IMR-90 (cell line): Measurements from ENCODE around the gene MAGI2. TPM values are rescaled to one million over a fixed set of nuclear protein-coding genes. Genes with fewer than 3 reads are reported as not detected.

Source experiments
- ATAC-seq: fragments of 200-7000 bp; cut with Tn5 transposase; 2 replicates; pipeline ENCODE4 v1.9.1; 2020; ENCODE audit warnings: low read depth, mild to moderate bottlenecking, moderate library complexity
- BruUV-seq: library from RNA; stranded (reverse); fragments of 400-500 nt; replicated peaks from 2 replicates; lab custom pipeline; 2021; lab: Mats Ljungman, UMichigan
- CTCF ChIA-PET: fragments of 300-600 bp; formaldehyde crosslinking; extraction: SDS; loops from one replicate; lab custom pipeline; 2021; ENCODE audit warnings: antibody characterized with exemption; lab: Yijun Ruan, JAX
- POLR2A ChIA-PET: fragments of 300-600 bp; sonication (Branson Sonifier 250); formaldehyde crosslinking; loops from one replicate; lab custom pipeline; 2022; ENCODE audit warnings: antibody characterized with exemption; ENCODE audit not compliant: unreplicated experiment; lab: Charles Lee
- DNase-seq: peaks from one replicate; pipeline ENCODE4 v3.0.0; 2013
- H2AFZ ChIP-seq: replicated peaks from 2 replicates; pipeline ENCODE3; 2013; ENCODE audit warnings: low read length, mild to moderate bottlenecking; ENCODE audit not compliant: poor library complexity
- H2AK5ac ChIP-seq: 2 replicates; pipeline ENCODE4 v1.6.1; 2013; ENCODE audit warnings: low read depth, low read length, inconsistent platforms
- H2AK9ac ChIP-seq: replicated peaks from 2 replicates; pipeline ENCODE3; 2013; ENCODE audit warnings: mild to moderate bottlenecking, low read depth, low read length, moderate library complexity; ENCODE audit not compliant: poor library complexity
- H2BK120ac ChIP-seq: 2 replicates; pipeline ENCODE4 v1.6.1; 2013; ENCODE audit warnings: low read depth, low read length, inconsistent platforms
- H2BK15ac ChIP-seq: 3 replicates; pipeline ENCODE4 v1.6.1; 2013; ENCODE audit warnings: low read depth, low read length, inconsistent platforms
- H2BK20ac ChIP-seq: 2 replicates; pipeline ENCODE4 v1.6.1; 2013; ENCODE audit warnings: low read depth, mild to moderate bottlenecking, inconsistent platforms, low read length, moderate library complexity
- H2BK5ac ChIP-seq: 2 replicates; pipeline ENCODE4 v1.6.1; 2013; ENCODE audit warnings: mild to moderate bottlenecking, low read depth, low read length, inconsistent platforms; ENCODE audit not compliant: poor library complexity, severe bottlenecking
- H3K14ac ChIP-seq: replicated peaks from 2 replicates; pipeline ENCODE4 v1.6.1; 2013; ENCODE audit warnings: low read depth, low read length, inconsistent platforms
- H3K18ac ChIP-seq: 2 replicates; pipeline ENCODE4 v1.6.1; 2013; ENCODE audit warnings: low read depth, low read length, control low read depth
- H3K23ac ChIP-seq: 2 replicates; pipeline ENCODE4 v1.6.1; 2013; ENCODE audit warnings: low read depth, low read length, inconsistent platforms
- H3K27ac ChIP-seq: 2 replicates; pipeline ENCODE4 v1.5.1; 2013; ENCODE audit warnings: mild to moderate bottlenecking, control low read depth, low read length; ENCODE audit not compliant: insufficient read depth
- H3K27me3 ChIP-seq: 2 replicates; pipeline ENCODE4 v1.6.1; 2013; ENCODE audit warnings: low read length; ENCODE audit not compliant: control insufficient read depth, insufficient read depth
- H3K36me3 ChIP-seq: 2 replicates; pipeline ENCODE4 v1.6.1; 2013; ENCODE audit warnings: low read length, mixed read lengths; ENCODE audit not compliant: control insufficient read depth, insufficient read depth
- H3K4ac ChIP-seq: 2 replicates; pipeline ENCODE4 v1.6.1; 2013; ENCODE audit warnings: low read depth, low read length, inconsistent platforms
- H3K4me1 ChIP-seq: 2 replicates; pipeline ENCODE4 v1.6.1; 2013; ENCODE audit warnings: low read length, mixed read lengths; ENCODE audit not compliant: control insufficient read depth, insufficient read depth
- H3K4me2 ChIP-seq: 2 replicates; pipeline ENCODE4 v1.6.1; 2013; ENCODE audit warnings: low read depth, mild to moderate bottlenecking, control low read depth, low read length, moderate library complexity
- H3K4me3 ChIP-seq: 2 replicates; pipeline ENCODE4 v1.5.1; 2013; ENCODE audit warnings: low read depth, mild to moderate bottlenecking, control low read depth, low read length, moderate library complexity; ENCODE audit not compliant: insufficient read depth
- H3K56ac ChIP-seq: 2 replicates; pipeline ENCODE4 v1.6.1; 2013; ENCODE audit warnings: low read length, inconsistent platforms; ENCODE audit not compliant: insufficient read depth; ENCODE audit errors: extremely low read depth
- H3K79me1 ChIP-seq, 2 experiments: 2 replicates each; pipeline ENCODE4 v1.6.1; 2013; ENCODE audit warnings: low read length in 2 of 2, inconsistent platforms in 1 of 2, low read depth in 1 of 2
- H3K9ac ChIP-seq: 2 replicates; pipeline ENCODE4 v1.6.1; 2013; ENCODE audit warnings: low read depth, low read length, control low read depth
- H3K9me1 ChIP-seq: 2 replicates; pipeline ENCODE4 v1.6.1; 2013; ENCODE audit warnings: low read length, inconsistent platforms; ENCODE audit not compliant: insufficient read depth
- H3K9me3 ChIP-seq: 2 replicates; pipeline ENCODE4 v1.6.1; 2013; ENCODE audit warnings: low read length; ENCODE audit not compliant: control insufficient read depth, insufficient read depth
- H4K20me1 ChIP-seq: 2 replicates; pipeline ENCODE4 v1.6.1; 2013; ENCODE audit warnings: low read length, inconsistent platforms; ENCODE audit not compliant: insufficient read depth
- H4K5ac ChIP-seq: 2 replicates; pipeline ENCODE4 v1.6.1; 2013; ENCODE audit warnings: mild to moderate bottlenecking, low read depth, low read length, control low read depth
- H4K8ac ChIP-seq, 2 experiments: 2 replicates each; pipeline ENCODE4 v1.6.1; 2013; ENCODE audit warnings: low read depth in 2 of 2, low read length in 2 of 2, control low read depth in 1 of 2, inconsistent platforms in 1 of 2
- H4K91ac ChIP-seq: 2 replicates; pipeline ENCODE4 v1.6.1; 2013; ENCODE audit warnings: low read depth, low read length, inconsistent platforms; ENCODE audit not compliant: insufficient read depth
- BHLHE40 ChIP-seq: fragments of 150-350 bp; IDR thresholded peaks from 2 replicates; pipeline ENCODE4 v1.6.1; 2016; ENCODE audit warnings: mild to moderate bottlenecking, low read depth, low read length
- CEBPB ChIP-seq: IDR thresholded peaks from 2 replicates; pipeline ENCODE4 v1.6.1; 2012; ENCODE audit warnings: low read depth, low read length, improper control_type of control experiment
- CHD1 ChIP-seq: IDR thresholded peaks from 2 replicates; pipeline ENCODE4 v1.6.1; 2012; ENCODE audit warnings: low read depth, low read length, improper control_type of control experiment
- CTCF ChIP-seq: conservative IDR thresholded peaks from 2 replicates; pipeline ENCODE4 v1.5.1; 2012; ENCODE audit warnings: mild to moderate bottlenecking, low read depth, low read length, improper control_type of control experiment
- ELK1 ChIP-seq: fragments of 150-350 bp; IDR thresholded peaks from 2 replicates; pipeline ENCODE4 v1.6.1; 2016; ENCODE audit warnings: low read depth, mild to moderate bottlenecking, low read length, moderate library complexity, borderline replicate concordance
- FOS ChIP-seq: fragments of 150-350 bp; IDR thresholded peaks from 2 replicates; pipeline ENCODE4 v1.6.1; 2016; ENCODE audit warnings: low read depth, low read length
- MAFK ChIP-seq: IDR thresholded peaks from 2 replicates; pipeline ENCODE4 v1.6.1; 2012; ENCODE audit warnings: low read depth, low read length, improper control_type of control experiment
- MAZ ChIP-seq: IDR thresholded peaks from 2 replicates; pipeline ENCODE4 v1.6.1; 2012; ENCODE audit warnings: low read depth, mild to moderate bottlenecking, low read length, improper control_type of control experiment, moderate library complexity, borderline replicate concordance
- MXI1 ChIP-seq: IDR thresholded peaks from 2 replicates; pipeline ENCODE4 v1.6.1; 2012; ENCODE audit warnings: low read depth, mild to moderate bottlenecking, low read length, moderate library complexity, borderline replicate concordance
- NFE2L2 ChIP-seq: fragments of 150-350 bp; IDR thresholded peaks from 2 replicates; pipeline ENCODE4 v1.6.1; 2016; ENCODE audit warnings: low read depth, mild to moderate bottlenecking, low read length
- POLR2A ChIP-seq: IDR thresholded peaks from 2 replicates; pipeline ENCODE4 v1.6.1; 2012; ENCODE audit warnings: mild to moderate bottlenecking, low read depth, low read length
- RAD21 ChIP-seq: IDR thresholded peaks from 2 replicates; pipeline ENCODE4 v1.6.1; 2012; ENCODE audit warnings: low read length, improper control_type of control experiment
- RCOR1 ChIP-seq: IDR thresholded peaks from 2 replicates; pipeline ENCODE4 v1.6.1; 2012; ENCODE audit warnings: mild to moderate bottlenecking, low read length, improper control_type of control experiment; ENCODE audit not compliant: insufficient replicate concordance
- RFX5 ChIP-seq: IDR thresholded peaks from 2 replicates; pipeline ENCODE4 v1.8.0; 2012; ENCODE audit warnings: low read depth, mild to moderate bottlenecking, low read length, moderate library complexity
- SMC3 ChIP-seq: fragments of 150-350 bp; IDR thresholded peaks from 2 replicates; pipeline ENCODE4 v1.6.1; 2016; ENCODE audit warnings: low read depth, mild to moderate bottlenecking, antibody characterized with exemption, low read length, moderate library complexity
- USF2 ChIP-seq: fragments of 150-350 bp; IDR thresholded peaks from 2 replicates; pipeline ENCODE4 v1.6.1; 2017; ENCODE audit warnings: mild to moderate bottlenecking, antibody characterized with exemption, low read length, low read depth
- WGBS, 2 experiments: methylation state at CpG; one replicate each; pipeline versions ENCODE4 v1.1.5 to v1.1.7; 2013; ENCODE audit warnings: missing lambda C conversion rate in 2 of 2; ENCODE audit not compliant: insufficient read length in 1 of 2; ENCODE audit errors: extremely low coverage in 2 of 2; 5-methylcytosine and 5-hydroxymethylcytosine counted together
- dilution Hi-C: fragments of 300-500 bp; cut with HindIII; formaldehyde crosslinking; loops from one replicate; pipeline ENCODE4 v1.14.3; 2018; ENCODE audit warnings: low sequenced_read_pairs; ENCODE audit not compliant: unreplicated experiment
- in situ Hi-C: fragments of 300-500 bp; cut with MboI; formaldehyde crosslinking; loops from 3 replicates; pipeline ENCODE4 v1.14.3; 2019; ENCODE audit warnings: low sequenced_read_pairs, inconsistent platforms, mixed read lengths
- intact Hi-C: fragments of 100-400 bp; cut with micrococcal nuclease; formaldehyde crosslinking; loops from 2 replicates; pipeline ENCODE4 v1.10.0; 2022
- polyA plus RNA-seq, 3 experiments: library from polyadenylated mRNA; depleted of rRNA; stranded (reverse); fragments of >200 nt; gene quantifications; 2 replicates each; pipeline ENCODE4 v1.2.3, GENCODE V29; 2012; ENCODE audit warnings: low replicate concordance in 1 of 3
- total RNA-seq: library from RNA; depleted of rRNA; stranded (reverse); fragments of >200 nt; gene quantifications from 2 replicates; pipeline ENCODE4 v1.2.3, GENCODE V29; 2012

Gene MAGI2
- total and polyA plus RNA-seq, 2 of the 4 experiments (the other 2 are of a cell fraction) = 2.5 to 17.9 TPM

- H3K4ac ChIP-seq = no peak overlapping the region
- no peak overlapping the region for H2BK15ac ChIP-seq
- H4K8ac ChIP-seq = no peak overlapping the region
- WGBS, 2 experiments = 100% methylated on average over 2 of the region's 6 CpGs; no CpG with 5 or more reads in 1 of the 2 experiments
- H3K4me2 ChIP-seq = no peak overlapping the region
- BruUV-seq = no TSS peak
- no peak overlapping the region for H3K56ac ChIP-seq
- no peak overlapping the region for H2AFZ ChIP-seq
- no peak overlapping the region for H2AK9ac ChIP-seq
- CTCF ChIA-PET = no interaction called here
- intact Hi-C loops (no loop called here), dilution Hi-C loops (no loop called here), in situ Hi-C loops (no loop called here)
- no peaks in the 10 kb centered on the region for H3K27me3 ChIP-seq
- H3K9me1 ChIP-seq = peaks cover 5% of the 10 kb centered on the region; the same call in 1 of the 2 replicates
- no peak overlapping the region for H2BK5ac ChIP-seq
- no peak overlapping the region for H3K14ac ChIP-seq
- no peak overlapping the region for H2BK120ac ChIP-seq
- H3K9me3 ChIP-seq = no peaks in the 10 kb centered on the region
- no peak overlapping the region for H2BK20ac ChIP-seq
- no peaks in the 10 kb centered on the region for H3K4me1 ChIP-seq
- H3K18ac ChIP-seq = no peak overlapping the region
- H3K27ac ChIP-seq = no peak overlapping the region
- H4K5ac ChIP-seq = no peak overlapping the region
- no peak for ATAC-seq
- no peak overlapping the region for H4K91ac ChIP-seq
- no peaks in the 10 kb centered on the region; a peak in 1 of 4 replicates for H3K79me1 ChIP-seq
- no peak overlapping the region for H3K4me3 ChIP-seq
- no peak overlapping the region for H3K9ac ChIP-seq
- no peak overlapping the region for H3K23ac ChIP-seq
- TF ChIP-seq CHD1 (no peak), CEBPB (no peak), NFE2L2 (no peak), POLR2A (no peak), ELK1 (no peak), USF2 (no peak), FOS (no peak), BHLHE40 (no peak), RFX5 (no peak), MAZ (no peak), RAD21 (no peak), RCOR1 (no peak), CTCF (no peak), MAFK (no peak), MXI1 (no peak), SMC3 (no peak)
- peak; percentile 38 for DNase-seq
- H3K36me3 ChIP-seq = no peaks in the 10 kb centered on the region
- POLR2A ChIA-PET = no interaction called here
- no peaks in the 10 kb centered on the region for H4K20me1 ChIP-seq
- H2AK5ac ChIP-seq = no peak overlapping the region
These were observed 600.5 kb downstream of the MAGI2 start for GRCh38 chr7:78852951-78853350.
